ENCODE measurements around the gene SGSH.

Gene SGSH

GRCh38 chr17:80229011-80229410 lies 8.9 kb upstream of the SGSH start:
- no peak for DNase-seq (ENCODE audit: low read depth, low spot score)
- no peak overlapping the region for H3K27ac ChIP-seq

- DNase-seq (ENCODE audit: low read depth, low spot score): no peak
- H3K27ac ChIP-seq: no peak overlapping the region
Observed at GRCh38 chr17:80228477-80228876, 8.3 kb upstream of the SGSH start.

GRCh38 chr17:80227666-80228065 lies 7.5 kb upstream of the SGSH start:
- no peak overlapping the region for H3K27ac ChIP-seq
- no peak for DNase-seq (ENCODE audit: low read depth, low spot score)

GRCh38 chr17:80227156-80227555 lies 7.0 kb upstream of the SGSH start:
- no peak overlapping the region for H3K27ac ChIP-seq
- no peak for DNase-seq (ENCODE audit: low read depth, low spot score)

GRCh38 chr17:80225230-80225629 lies 5.1 kb upstream of the SGSH start:
- H3K27ac ChIP-seq: no peak overlapping the region
- DNase-seq (ENCODE audit: low read depth, low spot score): no peak

- no peak overlapping the region for H3K27ac ChIP-seq
- DNase-seq (ENCODE audit: low read depth, low spot score): no peak
Observed at GRCh38 chr17:80224683-80225082, 4.5 kb upstream of the SGSH start.

GRCh38 chr17:80223838-80224497 lies 3.8 kb upstream of the SGSH start:
- no peak overlapping the region for H3K27ac ChIP-seq
- no peak for DNase-seq (ENCODE audit: low read depth, low spot score)

- H3K27ac ChIP-seq: no peak overlapping the region
- DNase-seq (ENCODE audit: low read depth, low spot score): no peak
Observed at GRCh38 chr17:80223142-80223815, 3.1 kb upstream of the SGSH start.

GRCh38 chr17:80222376-80223141 lies 2.4 kb upstream of the SGSH start:
- no peak for DNase-seq (ENCODE audit: low read depth, low spot score)
- H3K27ac ChIP-seq: no peak overlapping the region

- no peak for DNase-seq (ENCODE audit: low read depth, low spot score)
- H3K27ac ChIP-seq: no peak overlapping the region
Observed at GRCh38 chr17:80221351-80222105, 1.4 kb upstream of the SGSH start.

- DNase-seq (ENCODE audit: low read depth, low spot score): no peak
- H3K27ac ChIP-seq: no peak overlapping the region
Observed at GRCh38 chr17:80220736-80221215, 643 bp upstream of the SGSH start.

- H3K27ac ChIP-seq: peak overlapping the region; percentile 45
- DNase-seq (ENCODE audit: low read depth, low spot score): no peak
Observed at GRCh38 chr17:80219763-80220053, 425 bp downstream of the SGSH start.

- H3K27ac ChIP-seq: peak overlapping the region; percentile 45
- DNase-seq (ENCODE audit: low read depth, low spot score): peak; percentile 22
Observed at GRCh38 chr17:80219013-80219762, 945 bp downstream of the SGSH start.

GRCh38 chr17:80218391-80218790 lies 1.7 kb downstream of the SGSH start:
- DNase-seq (ENCODE audit: low read depth, low spot score): no peak
- H3K27ac ChIP-seq: no peak overlapping the region

GRCh38 chr17:80217703-80218362 lies 2.3 kb downstream of the SGSH start:
- DNase-seq (ENCODE audit: low read depth, low spot score): no peak
- no peak overlapping the region for H3K27ac ChIP-seq

GRCh38 chr17:80216473-80217456 lies 3.4 kb downstream of the SGSH start:
- DNase-seq (ENCODE audit: low read depth, low spot score): no peak
- H3K27ac ChIP-seq: no peak overlapping the region

- DNase-seq (ENCODE audit: low read depth, low spot score): no peak
- no peak overlapping the region for H3K27ac ChIP-seq
Observed at GRCh38 chr17:80214878-80215210, 5.3 kb downstream of the SGSH start.
